ENCODE measurements around the gene PGAP1. TPM values are rescaled to one million over a fixed set of nuclear protein-coding genes. Genes with fewer than 3 reads are reported as not detected.

Gene PGAP1
- total and polyA plus RNA-seq, 2 donors (not counting 1 experiment from before 2014, with no cell fraction given): 0.25 to 21.8 TPM

- peaks cover 7 to 12% of the 10 kb centered on the region in 2 donors for H3K4me1 ChIP-seq (ENCODE audit: control insufficient read depth in 2 of 2, insufficient read depth in 2 of 2, low read length in 2 of 2)
- no peaks in the 10 kb centered on the region for H3K9me3 ChIP-seq (ENCODE audit: control extremely low read depth in 1 of 3, control insufficient read depth in 2 of 3, insufficient read depth in 1 of 3, low read length in 2 of 3)
- ChIA-PET POLR2A (no interaction called here), CTCF (interaction anchor here (0.8 kb wide), 1 partner anchor 9 kb away, joined by 3 read pairs; no protein-coding TSS in a partner anchor)
- no peak for ATAC-seq (ENCODE audit: low read depth)
- H3K4me3 ChIP-seq (ENCODE audit: control extremely low read depth in 1 of 5, extremely low read depth in 1 of 5, insufficient read depth in 1 of 5, low read depth in 2 of 5, low read length in 4 of 5): no peak overlapping the region
- no peaks in the 10 kb centered on the region for H4K20me1 ChIP-seq (ENCODE audit: control insufficient read depth, insufficient read depth, low read length, poor library complexity, severe bottlenecking)
- no peak overlapping the region for H3K4me3 Mint-ChIP-seq
- H3K27ac ChIP-seq (ENCODE audit: low read length in 2 of 2): peak overlapping the region in 1 of 2 donors; percentile 2
- no peaks in the 10 kb centered on the region for H3K27me3 Mint-ChIP-seq
- intact Hi-C loops (cut with micrococcal nuclease): no loop called here
- WGBS (ENCODE audit: insufficient coverage): 100% methylated on average over 1 of the region's 3 CpGs
- H3K9ac ChIP-seq (ENCODE audit: low read length): no peak overlapping the region
- H3K9me3 Mint-ChIP-seq (ENCODE audit: insufficient read depth): peaks cover 2% of the 10 kb centered on the region
- no peaks in the 10 kb centered on the region for H3K79me2 ChIP-seq (ENCODE audit: control insufficient read depth, insufficient read depth, low read length)
- DNase-seq: no peak
- peak overlapping the region; percentile 37 for H2AFZ ChIP-seq (ENCODE audit: insufficient read depth, low read depth, low read length, poor library complexity, severe bottlenecking)
- no peak overlapping the region for H3K4me2 ChIP-seq (replicated peaks; ENCODE audit: low read depth, low read length, poor library complexity, severe bottlenecking)
- no peaks in the 10 kb centered on the region for H3K27me3 ChIP-seq (replicated peaks in 1 of 4; ENCODE audit: control extremely low read depth in 1 of 4, control insufficient read depth in 3 of 4, insufficient read depth in 4 of 4, low read length in 3 of 4)
- peak overlapping the region; percentile 15 for H3K27ac Mint-ChIP-seq
- H3K4me1 Mint-ChIP-seq: peaks cover 9% of the 10 kb centered on the region
- H3K36me3 ChIP-seq (replicated peaks in 1 of 2; ENCODE audit: control extremely low read depth in 1 of 2, control insufficient read depth in 1 of 2, extremely low read depth in 1 of 2, insufficient read depth in 2 of 2, low read length in 1 of 2): no peaks in the 10 kb centered on the region
- TF ChIP-seq EZH2 (IDR thresholded peaks at IDR 0.05; ENCODE audit: borderline replicate concordance, insufficient read depth, low read depth, low read length, poor library complexity, severe bottlenecking) (no peak), CTCF (IDR thresholded peaks at IDR 0.05) (no peak)
Observed at GRCh38 chr2:196915507-196916189, 10.9 kb downstream of the PGAP1 start.

GRCh38 chr2:196914867-196915460, 11.5 kb downstream of the PGAP1 start:
- Histone ChIP-seq H3K9me3 (ENCODE audit: control extremely low read depth in 1 of 3, control insufficient read depth in 2 of 3, insufficient read depth in 1 of 3, low read length in 2 of 3) (no peaks in the 10 kb centered on the region), H3K4me1 (ENCODE audit: control insufficient read depth in 2 of 2, insufficient read depth in 2 of 2, low read length in 2 of 2) (peaks cover 7 to 12% of the 10 kb centered on the region in 2 donors), H2AFZ (ENCODE audit: insufficient read depth, low read depth, low read length, poor library complexity, severe bottlenecking) (peak overlapping the region; percentile 37), H3K4me3 (ENCODE audit: control extremely low read depth in 1 of 5, extremely low read depth in 1 of 5, insufficient read depth in 1 of 5, low read depth in 2 of 5, low read length in 4 of 5) (no peak overlapping the region), H3K4me2 (replicated peaks; ENCODE audit: low read depth, low read length, poor library complexity, severe bottlenecking) (peak overlapping the region; percentile 12), H3K79me2 (ENCODE audit: control insufficient read depth, insufficient read depth, low read length) (no peaks in the 10 kb centered on the region), H3K36me3 (replicated peaks in 1 of 2; ENCODE audit: control extremely low read depth in 1 of 2, control insufficient read depth in 1 of 2, extremely low read depth in 1 of 2, insufficient read depth in 2 of 2, low read length in 1 of 2) (no peaks in the 10 kb centered on the region), H3K27me3 (replicated peaks in 1 of 4; ENCODE audit: control extremely low read depth in 1 of 4, control insufficient read depth in 3 of 4, insufficient read depth in 4 of 4, low read length in 3 of 4) (no peaks in the 10 kb centered on the region), H3K9ac (ENCODE audit: low read length) (no peak overlapping the region), H4K20me1 (ENCODE audit: control insufficient read depth, insufficient read depth, low read length, poor library complexity, severe bottlenecking) (no peaks in the 10 kb centered on the region), H3K27ac (ENCODE audit: low read length in 2 of 2) (peak overlapping the region in 1 of 2 donors; percentile 2)
- peak; percentile 15 for DNase-seq
- Mint-ChIP-seq H3K4me3 (no peak overlapping the region), H3K4me1 (peaks cover 9% of the 10 kb centered on the region), H3K27me3 (no peaks in the 10 kb centered on the region), H3K27ac (peak overlapping the region; percentile 15), H3K9me3 (ENCODE audit: insufficient read depth) (peaks cover 2% of the 10 kb centered on the region)
- ChIA-PET POLR2A (no interaction called here), CTCF (interaction anchor here (0.8 kb wide), 1 partner anchor 10 kb away, joined by 3 read pairs; no protein-coding TSS in a partner anchor)
- WGBS (ENCODE audit: insufficient coverage): 71% methylated on average over 2 of the region's 4 CpGs
- TF ChIP-seq CTCF (IDR thresholded peaks at IDR 0.05): no peak
- no peak for TF ChIP-seq EZH2 (IDR thresholded peaks at IDR 0.05; ENCODE audit: borderline replicate concordance, insufficient read depth, low read depth, low read length, poor library complexity, severe bottlenecking)
- peak; percentile 54 for ATAC-seq (ENCODE audit: low read depth)
- intact Hi-C loops (cut with micrococcal nuclease): no loop called here
